NOMO-1 treated with dmso at 0.1 percent for 144 hours (cell line): ENCODE measurements around the gene CASK.
A peak's percentile ranks its signal among the peaks of the same experiment; 100 is the strongest.
"Not testable (repeated sequence)": the region's sequence is repeated elsewhere in the genome, so short reads cannot be mapped to it uniquely, and the experiment has no call there.

Experiments
- DNase-seq: peaks from one replicate; lab custom pipeline; 2025; ENCODE audit not compliant: unreplicated experiment; lab: John Stamatoyannopoulos, UW

Gene CASK

DNA sequence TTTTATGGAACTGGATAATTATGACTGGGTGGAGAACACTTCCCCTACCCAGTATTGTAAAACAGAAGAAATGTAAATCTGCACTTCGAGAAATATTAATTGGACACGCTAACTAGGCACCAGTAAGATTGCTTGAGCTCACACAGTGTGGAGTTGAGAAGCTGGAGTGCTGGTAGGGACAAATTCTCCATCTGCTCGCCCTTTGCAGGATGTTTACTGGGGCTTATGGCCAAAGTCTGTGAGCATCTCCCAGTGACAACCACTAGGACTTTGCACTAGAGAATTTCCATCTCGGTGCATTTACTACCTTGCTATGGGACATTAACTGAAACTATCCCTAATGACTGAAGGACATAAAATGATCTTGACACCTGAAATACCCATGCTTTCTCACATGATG is 268.3 kb downstream of the CASK start:
- no peak for DNase-seq

DNA sequence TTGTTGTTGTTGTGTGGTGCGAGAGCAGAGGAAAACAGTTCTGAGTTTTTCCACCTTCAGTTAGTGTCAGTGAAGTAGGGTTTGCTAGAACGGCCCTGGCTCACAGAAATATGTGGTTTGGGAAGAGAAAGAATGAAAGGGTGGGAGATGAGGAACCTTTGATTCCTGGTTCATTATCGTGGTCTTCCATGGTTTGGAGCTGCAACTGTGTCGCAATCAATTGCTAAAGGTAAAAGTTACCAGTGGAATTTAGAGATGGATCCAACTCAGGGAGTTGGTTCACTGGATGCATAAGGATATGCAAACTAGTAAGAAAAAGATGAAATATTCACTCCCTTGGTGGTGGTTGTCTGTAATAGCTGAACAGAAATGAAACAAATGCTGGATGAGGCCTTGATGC is 270.2 kb downstream of the CASK start:
- no peak for DNase-seq

DNA sequence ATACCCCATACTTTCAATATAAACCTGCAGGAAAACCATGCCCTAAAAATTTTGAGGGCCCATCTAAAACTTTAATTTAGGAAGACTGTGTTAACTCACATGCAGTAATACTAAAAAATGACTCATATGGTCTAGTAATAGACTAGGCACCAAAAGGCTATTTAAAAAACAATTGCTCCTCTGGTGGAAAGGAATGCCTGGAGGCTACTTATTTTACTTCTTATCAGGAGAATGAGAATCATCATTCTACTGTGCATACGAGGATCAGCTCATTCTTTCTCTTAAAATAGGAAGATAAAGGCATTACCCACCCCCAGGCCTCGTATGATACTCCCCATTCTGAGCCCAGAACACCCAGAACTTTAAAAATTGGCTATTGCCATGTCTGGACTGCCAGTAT is 277.2 kb downstream of the CASK start:
- not testable (repeated sequence) for DNase-seq

DNA sequence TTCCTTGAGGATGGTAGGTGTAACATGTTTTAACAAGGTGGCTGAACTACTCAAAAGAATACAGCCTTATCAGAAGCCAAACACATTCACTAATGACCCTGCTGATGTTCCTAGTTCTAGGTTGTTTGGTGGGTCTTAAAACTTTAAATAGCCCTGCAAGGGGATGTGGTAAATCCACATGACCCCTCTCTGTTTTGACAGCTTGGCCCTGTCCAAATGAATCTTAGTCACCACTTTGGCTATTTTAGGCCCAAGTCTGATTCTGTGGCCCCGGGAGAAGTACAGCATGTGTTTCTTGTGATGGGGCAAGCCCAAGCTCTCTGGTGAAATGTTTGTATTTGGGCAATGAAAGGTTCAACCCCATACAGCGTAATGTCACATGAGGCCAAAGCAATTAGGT is 289.1 kb downstream of the CASK start:
- peak; percentile 51 for DNase-seq

DNA sequence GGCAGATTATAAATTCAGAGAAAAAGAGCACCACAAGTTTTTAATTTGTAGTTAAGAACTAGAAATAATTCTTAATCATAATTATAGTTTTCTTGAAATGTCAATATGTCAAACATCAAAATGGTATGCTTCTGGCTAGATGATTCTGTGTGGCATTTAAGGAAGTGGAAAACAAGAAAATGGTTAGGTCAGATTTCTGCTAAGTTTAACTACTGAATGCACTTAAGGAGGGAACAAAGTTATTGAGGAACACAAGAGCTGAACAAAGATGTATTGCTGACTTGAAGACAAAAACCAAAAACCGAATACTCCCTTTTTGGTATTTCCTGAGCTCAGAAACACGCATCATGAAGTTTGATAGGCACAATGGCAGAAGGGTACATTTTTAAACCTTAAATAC is 293.3 kb downstream of the CASK start:
- no peak for DNase-seq

DNA sequence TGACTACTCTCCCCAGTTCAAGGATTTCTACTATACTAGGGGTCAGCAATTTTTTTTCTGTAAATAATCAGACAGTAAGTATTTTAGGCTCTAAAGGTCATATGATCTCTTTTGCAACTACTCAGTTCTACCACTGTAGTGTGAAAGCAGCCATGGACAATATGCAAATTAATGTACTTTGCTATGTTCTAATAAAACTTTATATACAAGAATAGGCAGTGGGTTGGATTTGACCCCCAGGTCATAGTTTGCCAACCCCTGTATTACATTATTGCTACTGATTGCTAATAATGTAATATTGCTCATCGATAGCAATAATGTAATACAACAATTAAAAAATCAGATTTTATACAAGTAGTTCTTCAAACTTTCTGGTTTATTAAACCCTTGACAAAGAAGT is 293.8 kb downstream of the CASK start:
- no peak for DNase-seq

DNA sequence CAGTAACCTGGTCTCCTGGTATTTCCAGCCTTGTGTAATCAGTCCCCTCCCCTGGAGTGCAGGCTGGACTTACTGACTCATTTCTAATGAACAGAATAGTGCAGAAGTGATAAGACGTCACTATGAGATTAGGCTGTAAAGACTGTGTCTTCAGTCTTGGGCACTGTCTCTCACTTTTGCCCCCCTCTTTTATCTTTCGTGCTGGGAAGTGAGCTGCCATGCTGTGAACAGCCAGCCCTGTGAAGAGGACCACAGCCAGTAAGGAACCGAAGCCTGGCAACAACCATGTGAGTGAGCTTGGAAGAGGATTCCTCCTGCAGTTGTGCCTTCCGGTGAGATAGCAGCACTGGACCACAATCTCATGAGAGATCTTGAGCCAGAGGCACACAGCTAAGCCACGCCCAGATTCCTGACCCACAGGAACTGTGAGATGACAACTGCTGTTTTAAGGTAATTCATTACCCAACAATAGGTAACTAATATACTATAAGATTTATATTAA is 302.1 kb downstream of the CASK start:
- DNase-seq, result no peak

DNA sequence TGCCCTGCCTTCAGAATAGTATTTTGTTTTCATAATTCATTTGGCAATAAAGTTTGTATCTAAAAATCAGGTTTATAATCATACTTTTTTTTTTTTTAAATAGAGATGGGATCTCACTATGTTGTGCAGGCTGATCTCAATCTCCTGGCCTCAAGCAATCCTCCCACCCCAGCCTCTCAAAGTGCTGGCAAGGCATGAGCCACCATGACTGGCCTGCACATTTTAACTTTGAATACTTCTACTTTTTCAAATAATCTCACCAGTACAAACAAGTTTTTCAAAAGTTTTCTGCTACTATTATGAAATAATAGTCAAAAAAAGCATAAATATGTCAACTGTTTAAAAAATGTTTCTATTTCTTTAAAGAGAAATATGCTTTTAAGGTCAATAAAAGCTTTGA is 304.1 kb downstream of the CASK start:
- DNase-seq, result no peak

DNA sequence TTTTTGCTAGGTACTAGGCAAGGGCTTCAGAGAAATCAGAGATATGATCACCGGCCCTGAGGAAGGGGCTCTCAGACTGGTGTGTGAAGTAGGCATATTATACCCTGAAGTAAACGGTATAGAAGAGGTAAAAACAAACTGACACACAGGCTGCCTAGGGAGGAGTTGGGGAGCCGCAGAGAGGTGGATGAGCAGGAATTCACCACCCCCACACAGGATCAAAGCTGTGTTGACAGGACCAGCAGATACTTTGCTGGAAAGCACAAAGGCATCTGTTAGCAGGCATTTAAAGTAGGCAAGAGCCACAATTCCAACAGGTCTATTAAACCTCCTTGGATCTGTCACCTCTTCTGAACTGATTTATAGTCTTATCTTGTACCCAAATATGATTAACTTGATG is 306.4 kb downstream of the CASK start:
- no peak for DNase-seq

DNA sequence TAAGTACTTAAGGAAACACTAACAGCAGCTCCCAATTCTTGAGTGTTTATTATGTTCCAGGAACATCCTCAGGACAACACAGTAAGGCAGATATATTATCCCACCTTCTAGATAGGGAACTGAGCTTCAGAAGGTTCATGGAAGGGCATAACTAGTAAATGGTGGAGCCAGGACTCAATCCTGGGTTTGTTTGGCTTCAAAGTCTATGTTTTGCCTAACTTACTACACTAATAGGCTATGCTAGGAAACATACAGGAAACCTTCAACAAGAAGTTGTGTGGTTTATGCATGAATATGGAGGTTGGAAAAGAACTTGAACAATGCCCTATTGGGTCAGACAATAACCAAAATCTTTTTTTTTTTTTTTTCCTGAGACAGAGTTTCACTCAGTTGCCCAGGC is 307.1 kb downstream of the CASK start:
- DNase-seq, result no peak

DNA sequence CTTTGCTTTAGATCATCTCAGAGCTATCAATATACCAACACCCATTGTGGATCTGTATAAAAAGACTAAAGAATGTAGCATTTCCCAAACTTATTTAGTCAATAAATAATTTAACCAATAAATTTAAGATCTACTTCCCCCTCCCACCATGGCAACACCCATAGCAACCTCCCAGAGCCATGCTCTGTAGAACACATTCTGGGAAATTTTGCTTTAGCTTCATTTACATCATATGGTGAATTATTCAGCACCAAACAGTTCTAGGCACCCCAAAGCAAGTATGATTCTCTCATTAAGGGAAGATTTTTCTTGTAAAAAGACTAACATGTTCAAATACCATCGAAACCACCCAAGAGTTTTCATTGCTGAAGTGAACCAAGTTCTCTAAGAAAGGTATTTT is 315.1 kb downstream of the CASK start:
- DNase-seq, result no peak

DNA sequence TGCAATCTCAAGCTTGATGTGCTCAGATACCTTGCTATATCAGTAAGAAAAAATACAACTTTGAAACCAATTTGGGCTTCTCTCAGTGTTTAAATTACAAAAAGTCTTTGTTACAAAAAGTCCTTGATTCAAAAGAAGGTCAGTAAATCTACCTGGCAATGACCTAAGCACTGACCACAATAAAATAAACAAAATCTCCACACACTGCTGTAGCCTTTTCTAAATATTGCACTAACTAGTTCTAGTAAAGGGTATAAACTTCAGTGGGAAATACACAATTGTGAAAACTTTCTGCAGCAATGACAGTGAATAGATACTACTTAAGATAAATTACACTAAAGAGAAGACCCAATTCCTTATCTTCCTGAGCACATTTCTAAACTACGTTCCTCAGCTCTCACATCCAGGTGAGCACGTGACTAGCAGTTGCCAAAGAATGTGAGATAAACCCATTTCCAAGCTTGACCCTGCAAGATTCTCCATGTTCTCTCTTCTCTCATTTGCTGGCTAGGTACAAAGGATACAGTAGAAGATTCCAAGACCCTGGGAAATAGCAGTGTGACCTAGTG is 316.0 kb downstream of the CASK start:
- no peak for DNase-seq

DNA sequence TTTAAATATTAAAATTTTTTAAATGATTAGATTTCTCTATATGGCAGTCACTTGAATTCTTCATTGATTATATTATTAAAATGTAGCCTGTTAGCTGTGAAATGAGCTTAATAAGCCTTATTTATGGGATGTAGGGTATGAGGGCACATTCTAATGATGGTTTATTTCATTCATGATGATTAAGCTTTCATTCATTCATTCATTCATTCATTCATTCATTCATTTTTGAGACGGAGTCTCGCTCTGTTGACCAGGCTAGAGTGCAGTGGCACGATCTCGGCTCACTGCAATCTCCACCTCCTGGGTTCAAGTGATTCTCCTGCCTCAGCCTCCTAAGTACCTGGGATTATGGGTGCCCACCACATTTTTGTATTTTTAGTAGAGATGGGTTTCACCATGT is 317.3 kb downstream of the CASK start:
- DNase-seq, result not testable (repeated sequence)

DNA sequence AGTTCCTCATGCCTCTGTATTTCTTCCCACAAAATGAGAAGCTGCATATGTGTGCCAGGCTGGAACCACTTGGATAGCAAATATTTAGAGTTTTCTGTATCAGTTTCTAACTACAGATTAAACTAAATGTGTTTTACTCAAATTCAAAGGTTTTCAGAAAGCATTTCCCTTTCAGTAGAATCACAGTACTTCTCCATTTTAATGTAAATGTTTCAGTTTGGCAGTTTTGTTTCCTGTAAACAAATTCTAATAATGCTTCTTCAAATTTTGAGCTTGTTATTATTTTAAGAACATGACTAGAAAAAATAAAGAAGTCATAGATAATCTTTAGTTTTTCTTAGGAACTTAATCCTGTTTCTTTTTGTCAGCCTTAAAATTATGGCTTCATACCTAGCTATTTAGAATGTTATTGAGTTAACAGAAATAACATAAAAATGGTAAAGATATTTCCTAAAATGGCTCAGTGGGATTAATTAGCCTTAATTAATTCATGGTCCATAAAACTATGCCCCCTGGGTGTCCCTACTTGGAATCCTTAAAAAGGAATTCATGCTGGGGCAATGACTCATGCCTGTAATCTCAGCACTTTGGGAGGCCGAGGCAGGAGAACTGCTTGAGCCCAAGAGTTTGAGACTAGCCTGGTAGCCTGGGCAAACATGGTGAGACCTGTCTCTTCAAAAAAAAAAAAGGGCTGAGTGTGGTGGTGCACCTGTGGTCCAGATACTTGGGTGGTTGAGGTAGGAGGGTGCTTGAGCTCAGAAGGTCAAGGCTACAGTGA is 318.4 kb downstream of the CASK start:
- no peak for DNase-seq

DNA sequence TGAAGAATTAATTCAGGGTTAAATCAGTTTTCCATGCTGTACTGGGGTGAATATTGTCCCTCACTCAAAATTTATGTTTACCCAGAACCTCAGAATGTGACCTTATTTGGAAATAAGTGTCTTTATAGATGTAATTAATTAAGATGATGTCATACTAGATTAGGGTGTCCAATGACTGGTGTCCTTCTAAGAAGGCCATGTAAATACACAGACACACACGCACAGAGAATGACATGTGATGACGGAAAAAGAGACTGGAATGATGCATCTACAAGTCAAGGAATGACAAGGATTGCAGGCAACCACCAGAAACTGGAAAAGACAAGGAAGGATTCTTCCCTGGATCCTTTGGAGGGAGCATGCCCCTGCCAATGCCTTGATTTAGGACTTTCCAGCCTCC is 319.2 kb downstream of the CASK start:
- DNase-seq, result no peak

DNA sequence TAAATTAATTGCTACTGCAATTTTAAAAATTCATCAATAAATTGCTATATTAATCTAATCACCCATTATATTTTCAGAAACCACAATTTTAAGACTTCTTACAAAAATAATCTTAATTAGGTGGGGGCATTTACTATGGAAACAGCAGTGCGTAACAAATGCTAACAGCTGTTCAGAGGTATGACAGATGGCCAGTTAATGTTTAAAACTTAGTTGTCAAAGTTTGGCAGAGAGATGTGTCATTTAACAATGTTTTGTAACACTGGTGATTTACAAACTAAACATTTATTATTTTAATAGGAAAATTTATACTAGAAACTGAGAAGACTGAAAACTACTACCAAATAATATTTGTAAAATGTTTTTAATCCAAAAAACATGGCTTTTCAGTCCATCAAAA is 319.8 kb downstream of the CASK start:
- no peak for DNase-seq

DNA sequence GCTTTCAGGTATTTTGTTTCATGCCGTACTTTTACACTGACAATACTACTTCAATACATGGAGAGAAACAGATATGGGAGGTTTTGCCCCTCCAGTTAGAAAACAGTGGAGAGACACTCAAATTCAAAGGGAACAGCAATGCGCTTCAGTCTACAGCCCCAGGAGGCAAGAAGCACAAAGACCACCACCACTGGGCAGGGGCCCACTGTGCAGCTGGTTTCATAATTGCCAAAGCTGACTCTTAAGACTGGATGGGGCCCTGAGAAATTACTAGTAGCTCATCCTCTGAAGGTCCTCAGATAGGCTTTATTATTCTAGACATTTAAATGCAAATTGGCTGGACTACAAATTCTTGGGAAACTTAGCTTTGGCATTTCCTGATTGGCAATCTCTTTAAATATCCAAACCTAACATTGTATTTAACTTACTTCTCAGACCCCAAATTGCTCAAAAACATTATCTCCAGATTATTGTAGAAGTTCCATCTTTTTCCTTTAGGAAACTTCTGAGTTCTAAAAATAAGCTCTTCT is 320.5 kb downstream of the CASK start:
- no peak for DNase-seq

DNA sequence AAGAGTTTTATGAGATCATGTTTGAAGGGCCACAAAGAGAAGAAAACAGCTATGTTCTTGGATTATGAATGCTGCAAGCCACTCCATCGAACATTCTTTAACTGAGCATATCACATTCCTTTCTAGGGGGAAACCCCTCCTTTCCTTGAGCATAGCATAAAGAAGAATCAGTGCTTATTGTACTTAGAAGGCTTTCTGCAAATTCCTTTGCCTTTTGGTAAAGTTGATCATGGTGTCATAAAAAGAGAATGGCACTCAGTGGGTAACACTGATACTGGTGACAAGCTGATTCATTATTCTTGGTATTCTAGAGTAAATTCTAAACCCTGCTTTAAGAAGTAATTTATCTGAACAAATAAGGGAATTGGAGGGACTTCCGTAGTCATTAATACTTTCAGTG is 323.1 kb downstream of the CASK start:
- no peak for DNase-seq

DNA sequence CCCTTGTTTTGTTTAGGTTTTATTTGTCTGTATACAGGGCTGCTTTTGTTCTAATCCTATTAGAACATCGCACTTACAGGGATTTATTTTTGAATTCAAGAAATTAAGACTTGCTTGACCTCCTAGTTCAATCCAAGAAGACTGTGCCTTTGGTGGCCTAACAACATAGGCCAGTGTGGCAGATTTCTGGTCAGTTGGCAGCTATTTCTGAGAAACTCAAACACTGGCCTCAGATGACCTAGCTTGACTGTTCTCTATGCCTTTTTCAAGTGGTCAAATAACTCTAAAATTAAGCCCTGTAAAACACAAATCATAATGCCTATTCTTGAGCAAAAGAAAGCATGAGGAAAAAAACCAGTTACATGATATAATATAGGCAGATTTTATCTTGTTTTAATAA is 323.8 kb downstream of the CASK start:
- no peak for DNase-seq

DNA sequence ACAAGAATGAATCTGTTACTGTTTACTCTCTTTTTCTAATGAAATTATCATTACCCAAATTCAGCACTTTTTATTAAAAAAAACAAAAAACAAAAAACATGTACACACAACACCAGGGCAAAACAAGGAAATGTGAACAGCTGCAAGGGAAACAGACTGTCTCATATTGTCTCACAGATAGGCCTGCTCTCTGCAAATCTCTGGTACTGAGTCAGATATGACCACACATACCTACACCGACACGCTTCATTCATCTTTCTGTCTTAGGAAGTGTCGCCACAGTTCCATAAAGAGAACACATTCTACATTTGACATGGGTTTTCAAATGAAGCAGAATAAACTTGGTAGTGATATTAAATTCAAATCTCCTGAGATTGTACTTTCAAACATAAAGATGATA is 326.8 kb downstream of the CASK start:
- no peak for DNase-seq

DNA sequence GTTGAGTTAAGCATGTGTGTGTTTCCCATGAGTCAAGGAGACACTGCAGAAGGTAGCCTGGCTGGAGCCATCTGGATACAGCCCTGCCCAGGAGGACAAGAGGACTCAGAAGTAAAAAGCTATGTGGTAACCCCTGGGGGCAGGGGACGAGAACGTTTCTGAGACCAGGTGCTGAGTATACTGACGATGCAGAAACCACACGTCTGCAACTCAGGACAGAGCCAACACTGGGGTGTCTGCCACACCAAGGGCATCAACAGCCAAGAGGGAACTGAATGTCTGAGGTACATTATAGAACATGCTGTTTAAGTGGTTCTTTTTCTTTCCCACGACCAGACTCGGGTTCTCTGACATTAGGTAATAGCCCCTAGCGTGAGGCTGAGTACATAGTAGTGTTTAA is 328.7 kb downstream of the CASK start:
- DNase-seq, result no peak

DNA sequence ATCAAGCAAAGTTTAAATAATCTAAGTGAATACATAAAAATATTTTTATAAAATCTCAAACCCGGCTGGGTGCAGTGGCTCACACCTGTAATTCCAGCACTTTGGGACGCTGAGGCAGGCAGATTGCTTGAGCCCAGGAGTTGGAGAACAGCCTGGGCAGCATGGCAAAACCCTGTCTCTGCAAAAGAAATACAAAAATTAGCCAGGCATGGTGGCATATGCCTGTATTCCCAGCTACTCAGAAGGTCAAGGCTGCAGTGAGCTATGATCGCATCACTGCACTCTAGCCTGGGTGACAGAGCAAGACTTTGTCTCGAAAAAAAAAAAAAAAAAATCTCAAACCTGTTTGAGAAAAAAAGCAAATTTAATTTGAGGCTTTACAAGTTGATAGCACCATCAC is 331.4 kb downstream of the CASK start:
- no peak for DNase-seq

DNA sequence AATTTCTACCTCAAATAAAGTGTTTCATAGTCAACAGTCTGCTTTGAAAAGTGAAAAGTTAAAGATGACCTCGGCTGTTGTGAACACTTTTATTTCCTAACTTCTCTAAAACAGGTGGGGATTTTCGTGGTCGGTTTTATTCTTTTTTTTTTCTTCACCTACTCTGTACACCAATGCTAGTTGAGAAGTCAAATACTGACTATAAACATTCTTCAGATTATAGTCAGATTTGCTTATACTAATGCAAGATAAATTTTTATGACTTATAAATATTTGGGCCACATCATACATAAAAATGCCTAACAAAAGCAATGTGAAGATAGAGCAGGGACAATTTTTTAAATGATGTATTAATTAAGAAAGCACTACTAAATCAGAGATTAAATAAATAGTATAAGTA is 332.7 kb downstream of the CASK start:
- DNase-seq, result no peak
